ENCODE data around the gene NR2C2AP.

DNA sequence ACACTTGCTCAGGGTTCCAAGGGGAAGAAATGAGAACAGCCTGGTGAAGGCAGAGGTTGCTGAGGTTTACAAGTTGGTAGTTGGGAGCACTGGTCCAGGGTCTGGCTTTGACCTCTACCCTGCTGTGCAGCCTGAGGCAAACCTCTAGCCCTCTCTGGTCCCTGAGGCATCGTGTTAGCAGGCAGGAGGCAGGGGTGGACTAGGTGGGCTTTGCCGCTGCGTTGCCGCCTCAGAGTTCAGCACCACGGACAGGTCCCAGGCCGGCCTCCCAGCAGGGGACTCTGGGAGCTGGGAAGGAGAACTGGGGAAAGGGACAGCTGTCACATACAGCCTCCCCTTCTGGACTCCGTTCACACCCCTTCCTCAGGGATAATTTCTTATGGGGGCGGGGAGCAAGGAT is 11.7 kb upstream of the NR2C2AP start:
- TF ChIP-seq EZH2 (IDR thresholded peaks at IDR 0.05) (no peak), POLR2AphosphoS5 (IDR thresholded peaks at IDR 0.05; ENCODE audit: borderline replicate concordance, low read depth, low read length) (no peak)

Data from SK-N-MC (cell line).